Measurements from ENCODE around the gene SDK1. TPM values are rescaled to one million over a fixed set of nuclear protein-coding genes. Genes with fewer than 3 reads are reported as not detected.

The SDK1 gene
- total and polyA plus RNA-seq, 2 experiments from 2014 or later = 2.1 to 10.0 TPM

DNA sequence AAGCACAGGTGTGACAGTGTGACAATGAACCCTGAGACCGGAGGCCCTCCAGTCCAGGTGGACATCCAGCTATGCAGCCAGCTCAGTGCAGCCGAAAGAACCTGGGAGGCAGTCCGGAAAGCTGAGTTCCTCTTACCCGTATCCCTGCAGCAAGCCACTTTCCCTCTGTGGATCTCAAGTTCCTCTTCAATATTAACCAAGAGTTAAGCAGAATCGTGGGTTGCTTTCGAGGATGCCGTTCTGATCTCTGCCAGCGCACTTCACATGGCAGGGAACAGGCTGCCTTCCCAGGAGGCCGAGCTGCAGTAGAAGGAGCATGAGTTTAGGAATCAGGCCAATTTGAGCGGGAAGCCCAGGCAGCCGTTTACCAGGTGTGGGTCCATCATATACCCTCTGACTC lies 591.6 kb downstream of the SDK1 start:
- H3K4me3 ChIP-seq = no peak overlapping the region
- H3F3A ChIP-seq (replicated peaks; ENCODE audit: low read depth) = no peaks in the 10 kb centered on the region
- Mint-ChIP-seq H3K27me3 (ENCODE audit: insufficient read depth, low read depth, poor library complexity) (peaks cover 2% of the 10 kb centered on the region), H3K4me3 (no peak overlapping the region), H3K9me3 (no peaks in the 10 kb centered on the region), H3K36me3 (ENCODE audit: low read depth) (no peaks in the 10 kb centered on the region), H3K4me1 (peaks cover 5% of the 10 kb centered on the region; the same call in 2 of the 3 replicates), H3K27ac (no peak overlapping the region)
- H2AFZ ChIP-seq = no peak overlapping the region
- TF ChIP-seq ZNF331 (CRISPR knock-in tag; IDR thresholded peaks at IDR 0.05; ENCODE audit: low read depth) (no peak), ZNF114 (CRISPR knock-in tag; IDR thresholded peaks at IDR 0.05) (no peak), STAT1 (IDR thresholded peaks at IDR 0.05; ENCODE audit: unreplicated experiment) (no peak), POLR2AphosphoS5 (IDR thresholded peaks at IDR 0.05; ENCODE audit: low read depth) (no peak)
- no peaks in the 10 kb centered on the region for H4K20me1 ChIP-seq (replicated peaks; ENCODE audit: insufficient read depth)
- H3K4me1 ChIP-seq (ENCODE audit: insufficient read depth) = no peaks in the 10 kb centered on the region
- peaks cover 8% of the 10 kb centered on the region for H3K9me2 ChIP-seq (ENCODE audit: insufficient read depth)
- DNase-seq (ENCODE audit: low spot score) (no peak), ATAC-seq (no peak)
- H3K4me2 ChIP-seq = no peak overlapping the region
- H3K27me3 ChIP-seq (ENCODE audit: insufficient read depth) = no peaks in the 10 kb centered on the region
- no peak overlapping the region for H3K27ac ChIP-seq (ENCODE audit: low read depth)
- H3K79me2 ChIP-seq (replicated peaks; ENCODE audit: insufficient read depth) = no peaks in the 10 kb centered on the region
- H3K36me3 ChIP-seq (ENCODE audit: insufficient read depth) = no peaks in the 10 kb centered on the region

- Mint-ChIP-seq H3K9me3 (no peaks in the 10 kb centered on the region), H3K27ac (no peak overlapping the region), H3K27me3 (ENCODE audit: insufficient read depth, low read depth, poor library complexity) (peaks cover 2% of the 10 kb centered on the region), H3K36me3 (ENCODE audit: low read depth) (no peaks in the 10 kb centered on the region), H3K4me1 (peaks cover 7% of the 10 kb centered on the region), H3K4me3 (no peak overlapping the region)
- no peaks in the 10 kb centered on the region for H3K79me2 ChIP-seq (replicated peaks; ENCODE audit: insufficient read depth)
- H3K27ac ChIP-seq (ENCODE audit: low read depth) = no peak overlapping the region
- H3K4me2 ChIP-seq = no peak overlapping the region
- H3K4me3 ChIP-seq = no peak overlapping the region
- no peaks in the 10 kb centered on the region for H3K27me3 ChIP-seq (ENCODE audit: insufficient read depth)
- no peak for DNase-seq (ENCODE audit: low spot score)
- no peaks in the 10 kb centered on the region for H4K20me1 ChIP-seq (replicated peaks; ENCODE audit: insufficient read depth)
- ATAC-seq = no peak
- H2AFZ ChIP-seq = no peak overlapping the region
- H3F3A ChIP-seq (replicated peaks; ENCODE audit: low read depth) = no peaks in the 10 kb centered on the region
- peaks cover 8% of the 10 kb centered on the region for H3K9me2 ChIP-seq (ENCODE audit: insufficient read depth)
- H3K4me1 ChIP-seq (ENCODE audit: insufficient read depth) = no peaks in the 10 kb centered on the region
- H3K36me3 ChIP-seq (ENCODE audit: insufficient read depth) = no peaks in the 10 kb centered on the region
- TF ChIP-seq REST (IDR thresholded peaks at IDR 0.05; ENCODE audit: unreplicated experiment) = no peak
- TF ChIP-seq, protein P1, sequence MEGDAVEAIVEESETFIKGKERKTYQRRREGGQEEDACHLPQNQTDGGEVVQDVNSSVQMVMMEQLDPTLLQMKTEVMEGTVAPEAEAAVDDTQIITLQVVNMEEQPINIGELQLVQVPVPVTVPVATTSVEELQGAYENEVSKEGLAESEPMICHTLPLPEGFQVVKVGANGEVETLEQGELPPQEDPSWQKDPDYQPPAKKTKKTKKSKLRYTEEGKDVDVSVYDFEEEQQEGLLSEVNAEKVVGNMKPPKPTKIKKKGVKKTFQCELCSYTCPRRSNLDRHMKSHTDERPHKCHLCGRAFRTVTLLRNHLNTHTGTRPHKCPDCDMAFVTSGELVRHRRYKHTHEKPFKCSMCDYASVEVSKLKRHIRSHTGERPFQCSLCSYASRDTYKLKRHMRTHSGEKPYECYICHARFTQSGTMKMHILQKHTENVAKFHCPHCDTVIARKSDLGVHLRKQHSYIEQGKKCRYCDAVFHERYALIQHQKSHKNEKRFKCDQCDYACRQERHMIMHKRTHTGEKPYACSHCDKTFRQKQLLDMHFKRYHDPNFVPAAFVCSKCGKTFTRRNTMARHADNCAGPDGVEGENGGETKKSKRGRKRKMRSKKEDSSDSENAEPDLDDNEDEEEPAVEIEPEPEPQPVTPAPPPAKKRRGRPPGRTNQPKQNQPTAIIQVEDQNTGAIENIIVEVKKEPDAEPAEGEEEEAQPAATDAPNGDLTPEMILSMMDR (conservative IDR thresholded peaks at IDR 0.05; ENCODE audit: low read depth in 2 of 2) = no peak
- no peak for TF ChIP-seq CREB1 (CRISPR knock-in tag; IDR thresholded peaks at IDR 0.05; ENCODE audit: low read depth)
- TF ChIP-seq EZH2phosphoT487 (IDR thresholded peaks at IDR 0.05; ENCODE audit: unreplicated experiment) = no peak
- no peak for TF ChIP-seq ETS1 (IDR thresholded peaks at IDR 0.05)
- TF ChIP-seq EZH2 (IDR thresholded peaks at IDR 0.05; ENCODE audit: low read depth, unreplicated experiment) = no peak
- no peak for TF ChIP-seq ZNF114 (CRISPR knock-in tag; IDR thresholded peaks at IDR 0.05)
- no peak for TF ChIP-seq POLR2AphosphoS5 (IDR thresholded peaks at IDR 0.05; ENCODE audit: low read depth)
These were observed 592.2 kb downstream of the SDK1 start for GRCh38 chr7:3893151-3893788.

Data from GM23338 (cell line).